GM20000 (cell line): Measurements from ENCODE around the gene PRKN.

ENCODE experiments used
- DNase-seq: peaks from one replicate; pipeline ENCODE4 v3.0.0; 2012; ENCODE audit warnings: low spot score
- CTCF ChIP-seq: IDR thresholded peaks from 2 replicates; pipeline ENCODE4 v1.5.1; 2012; ENCODE audit warnings: mild to moderate bottlenecking, control low read depth; ENCODE audit errors: extremely low read depth, missing control alignments

The PRKN gene

GRCh38 chr6:162029873-162030576 is 697.5 kb downstream of the PRKN start:
- TF ChIP-seq CTCF: no peak
- no peak for DNase-seq

GRCh38 chr6:162026843-162027242 is 700.7 kb downstream of the PRKN start:
- DNase-seq: no peak
- TF ChIP-seq CTCF: no peak

- TF ChIP-seq CTCF: no peak
- no peak for DNase-seq
Observed at GRCh38 chr6:162026031-162026430, 701.5 kb downstream of the PRKN start.

- DNase-seq: no peak
- no peak for TF ChIP-seq CTCF
Observed at GRCh38 chr6:162019349-162019748, 708.2 kb downstream of the PRKN start.

GRCh38 chr6:162017536-162017935 is 710.0 kb downstream of the PRKN start:
- TF ChIP-seq CTCF: no peak
- no peak for DNase-seq

GRCh38 chr6:162014069-162014811 is 713.3 kb downstream of the PRKN start:
- DNase-seq: no peak
- no peak for TF ChIP-seq CTCF

- DNase-seq: no peak
- TF ChIP-seq CTCF: no peak
Observed at GRCh38 chr6:162005372-162005771, 722.2 kb downstream of the PRKN start.
